NB4 (cell line): ENCODE results near the gene PRPH.
"Not testable (repeated sequence)": the region's sequence is repeated elsewhere in the genome, so short reads cannot be mapped to it uniquely, and the experiment has no call there.

Source experiments
- TF ChIP-seq, protein P1 (sequence below): IDR thresholded peaks from one replicate; pipeline ENCODE4 v1.5.1; 2012; ENCODE audit warnings: low read depth, low read length
- TF ChIP-seq, protein P2 (sequence below): IDR thresholded peaks from 2 replicates; pipeline ENCODE4 v1.6.1; 2011; ENCODE audit warnings: low read depth, low read length

DNA sequence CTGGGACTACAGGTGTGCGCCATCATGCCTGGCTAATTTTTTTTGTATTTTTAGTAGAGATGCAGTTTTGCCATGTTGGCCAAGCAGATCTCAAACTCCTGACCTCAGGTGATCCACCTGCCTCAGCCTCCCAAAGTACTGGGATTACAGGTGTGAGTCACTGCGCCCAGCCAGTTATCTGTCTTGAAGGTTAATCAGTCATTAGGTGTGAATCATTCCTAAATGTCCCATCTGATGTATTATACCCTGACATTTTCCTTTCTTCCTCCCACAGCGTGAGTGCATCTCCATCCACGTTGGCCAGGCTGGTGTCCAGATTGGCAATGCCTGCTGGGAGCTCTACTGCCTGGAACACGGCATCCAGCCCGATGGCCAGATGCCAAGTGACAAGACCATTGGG, 25.8 kb upstream of the PRPH start:
- TF ChIP-seq, protein P1, sequence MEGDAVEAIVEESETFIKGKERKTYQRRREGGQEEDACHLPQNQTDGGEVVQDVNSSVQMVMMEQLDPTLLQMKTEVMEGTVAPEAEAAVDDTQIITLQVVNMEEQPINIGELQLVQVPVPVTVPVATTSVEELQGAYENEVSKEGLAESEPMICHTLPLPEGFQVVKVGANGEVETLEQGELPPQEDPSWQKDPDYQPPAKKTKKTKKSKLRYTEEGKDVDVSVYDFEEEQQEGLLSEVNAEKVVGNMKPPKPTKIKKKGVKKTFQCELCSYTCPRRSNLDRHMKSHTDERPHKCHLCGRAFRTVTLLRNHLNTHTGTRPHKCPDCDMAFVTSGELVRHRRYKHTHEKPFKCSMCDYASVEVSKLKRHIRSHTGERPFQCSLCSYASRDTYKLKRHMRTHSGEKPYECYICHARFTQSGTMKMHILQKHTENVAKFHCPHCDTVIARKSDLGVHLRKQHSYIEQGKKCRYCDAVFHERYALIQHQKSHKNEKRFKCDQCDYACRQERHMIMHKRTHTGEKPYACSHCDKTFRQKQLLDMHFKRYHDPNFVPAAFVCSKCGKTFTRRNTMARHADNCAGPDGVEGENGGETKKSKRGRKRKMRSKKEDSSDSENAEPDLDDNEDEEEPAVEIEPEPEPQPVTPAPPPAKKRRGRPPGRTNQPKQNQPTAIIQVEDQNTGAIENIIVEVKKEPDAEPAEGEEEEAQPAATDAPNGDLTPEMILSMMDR = not testable (repeated sequence)
- TF ChIP-seq, protein P2, sequence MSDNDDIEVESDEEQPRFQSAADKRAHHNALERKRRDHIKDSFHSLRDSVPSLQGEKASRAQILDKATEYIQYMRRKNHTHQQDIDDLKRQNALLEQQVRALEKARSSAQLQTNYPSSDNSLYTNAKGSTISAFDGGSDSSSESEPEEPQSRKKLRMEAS = not testable (repeated sequence)
